Measurements from ENCODE around the gene HES1. TPM values are rescaled to one million over a fixed set of nuclear protein-coding genes. Genes with fewer than 3 reads are reported as not detected.
"Not testable (repeated sequence)": the region's sequence is repeated elsewhere in the genome, so short reads cannot be mapped to it uniquely, and the experiment has no call there.

Gene HES1
- total and polyA plus RNA-seq, 2 experiments from 2014 or later = 42.7 to 60.8 TPM

- TF ChIP-seq ZNF462 (CRISPR knock-in tag; IDR thresholded peaks at IDR 0.05) (no peak), POLR2AphosphoS5 (IDR thresholded peaks at IDR 0.05; ENCODE audit: low read depth) (no peak), ZNF331 (CRISPR knock-in tag; IDR thresholded peaks at IDR 0.05; ENCODE audit: low read depth) (no peak)
These were observed 46.4 kb upstream of the HES1 start (continued) for GRCh38 chr3:194089357-194090177.

- H3K27ac Mint-ChIP-seq; H3K27me3 ChIP-seq (ENCODE audit: insufficient read depth); H3K79me2 ChIP-seq (replicated peaks; ENCODE audit: insufficient read depth); H3K36me3 Mint-ChIP-seq (ENCODE audit: low read depth); H3K9me3 Mint-ChIP-seq; H3F3A ChIP-seq (replicated peaks; ENCODE audit: low read depth); ATAC-seq; DNase-seq (ENCODE audit: low spot score); H3K4me3 ChIP-seq; H3K9me2 ChIP-seq (ENCODE audit: insufficient read depth); H3K4me3 Mint-ChIP-seq; H3K27me3 Mint-ChIP-seq (ENCODE audit: insufficient read depth, low read depth, poor library complexity); H4K20me1 ChIP-seq (replicated peaks; ENCODE audit: insufficient read depth); H3K36me3 ChIP-seq (ENCODE audit: insufficient read depth); H3K4me2 ChIP-seq; H3K27ac ChIP-seq (ENCODE audit: low read depth): not testable (repeated sequence)
- peaks cover 28% of the 10 kb centered on the region for H3K4me1 Mint-ChIP-seq
- peak overlapping the region; percentile 15; the same call in 1 of the 2 replicates for H2AFZ ChIP-seq
- peaks cover 18% of the 10 kb centered on the region for H3K4me1 ChIP-seq (ENCODE audit: insufficient read depth)
These were observed 45.8 kb upstream of the HES1 start for GRCh38 chr3:194090178-194090555.
